TTC549 (cell line): ENCODE data around the gene LRRTM3.

Source experiments
- FAIRE-seq: peaks from 2 replicates; lab custom pipeline; 2012; peaks lifted over from hg19 to GRCh38; lab: Jason Lieb, UNC

Gene LRRTM3

DNA sequence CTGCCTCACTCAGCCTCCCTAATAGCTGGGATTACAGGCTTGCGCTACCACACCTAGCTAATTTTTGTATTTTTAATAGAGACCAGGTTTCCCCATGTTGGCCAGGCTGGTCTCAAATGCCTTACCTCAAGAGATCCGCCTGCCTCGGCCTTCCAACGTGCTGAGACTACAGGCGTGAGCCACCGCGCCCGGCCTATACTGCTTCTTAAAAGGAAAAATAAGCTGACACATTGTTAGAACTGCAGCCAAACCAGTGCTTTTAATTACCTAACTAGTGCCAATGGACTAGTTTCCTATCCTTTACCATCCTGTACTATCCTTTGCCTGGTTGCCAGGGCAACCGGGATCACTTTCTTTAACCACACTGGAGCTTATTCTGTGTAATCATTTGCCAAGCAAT is 108.0 kb downstream of the LRRTM3 start:
- FAIRE-seq = no peak

DNA sequence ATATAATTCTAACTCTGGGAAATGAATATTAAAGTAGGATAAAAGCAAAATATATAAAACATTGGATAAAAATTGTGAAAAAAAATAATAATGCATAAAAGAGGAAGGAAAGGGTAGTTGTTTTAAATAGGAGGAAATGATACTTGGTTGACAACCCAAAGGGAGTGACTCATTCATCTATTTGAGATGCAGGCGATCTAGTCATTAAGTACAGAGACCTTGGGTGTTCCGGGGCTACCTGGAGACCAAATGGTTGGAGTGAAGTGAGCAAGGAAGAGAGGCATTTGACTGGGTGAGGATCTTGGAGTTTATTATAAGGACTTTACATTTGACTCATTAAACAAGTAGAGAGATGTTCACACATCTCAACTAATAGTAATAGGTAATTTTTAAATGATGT is 111.0 kb downstream of the LRRTM3 start:
- no peak for FAIRE-seq

DNA sequence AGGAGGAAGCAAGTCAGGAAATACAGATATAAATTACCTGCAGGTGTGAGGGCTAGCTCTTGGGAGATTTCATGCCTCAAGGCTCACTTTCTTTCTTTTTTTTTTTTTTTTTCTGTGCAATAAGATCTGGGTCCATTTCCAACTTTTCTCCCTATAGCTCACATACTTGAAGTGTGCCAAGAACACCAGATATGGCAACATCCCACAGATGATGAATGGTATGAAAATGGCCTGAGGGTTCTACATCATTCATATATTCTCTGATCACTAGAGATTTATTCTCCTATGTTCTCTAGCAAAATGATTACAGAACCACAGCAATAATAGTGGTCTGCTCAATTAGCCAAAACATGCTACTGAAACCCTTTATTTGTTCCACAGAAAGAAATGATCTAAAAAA is 117.2 kb downstream of the LRRTM3 start:
- no peak for FAIRE-seq

GRCh38 chr10:67045404-67045803 is 119.6 kb downstream of the LRRTM3 start:
- FAIRE-seq = no peak

DNA sequence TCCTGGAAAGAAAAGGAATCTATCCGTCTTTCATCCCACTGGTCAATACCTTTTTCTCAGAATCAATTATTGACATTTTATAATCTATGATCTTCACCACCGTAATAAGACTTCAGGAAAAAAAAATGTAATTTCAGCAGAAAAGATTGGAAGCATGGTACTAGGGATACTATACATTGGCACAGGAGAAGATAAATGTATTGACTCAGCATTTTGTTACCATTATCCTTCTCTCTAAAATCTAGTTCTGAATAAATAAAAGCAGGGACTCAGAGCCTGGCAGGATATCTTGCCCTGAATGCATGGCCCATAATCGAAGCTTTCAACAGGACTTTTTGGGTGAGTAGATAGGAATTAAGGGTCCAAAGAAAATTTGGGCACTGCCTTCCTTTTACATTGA is 120.7 kb downstream of the LRRTM3 start:
- no peak for FAIRE-seq

DNA sequence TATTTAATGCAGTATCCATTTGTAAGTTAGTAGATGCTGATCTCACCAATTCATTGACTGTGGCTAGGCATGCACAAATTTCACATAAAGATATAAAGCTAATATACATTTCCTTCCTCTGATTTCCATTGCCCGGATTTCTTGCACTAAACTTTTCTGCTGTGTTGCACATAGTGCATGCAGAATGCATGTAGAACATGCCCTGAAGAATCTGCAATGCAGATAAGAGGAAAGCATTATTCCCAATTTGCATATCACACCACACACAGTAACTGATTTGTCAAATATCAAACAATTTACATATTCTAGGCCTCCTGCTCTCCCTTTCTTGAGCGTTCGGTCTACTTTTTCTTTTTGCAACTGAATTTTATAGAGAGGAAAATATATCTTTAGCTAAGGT is 124.2 kb downstream of the LRRTM3 start:
- no peak for FAIRE-seq

DNA sequence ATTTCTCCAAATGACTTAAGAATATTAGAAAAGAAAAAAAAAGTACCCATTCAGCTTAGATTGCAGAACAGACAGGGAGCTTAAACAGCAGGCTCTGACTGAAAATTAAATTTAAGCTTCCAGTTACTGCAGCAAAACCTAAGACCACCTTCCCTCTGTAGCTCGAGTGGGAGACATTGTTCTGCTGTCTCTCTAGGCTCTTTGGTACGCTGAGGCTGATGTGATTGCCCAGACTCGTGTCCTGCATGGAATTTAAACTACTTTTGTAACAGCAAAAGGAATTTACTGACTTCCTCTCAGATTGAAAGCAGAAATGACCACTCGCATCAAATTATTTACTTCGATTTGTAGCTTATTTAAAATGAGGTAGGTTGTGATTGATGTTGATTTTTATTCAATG is 124.6 kb downstream of the LRRTM3 start:
- FAIRE-seq = no peak

DNA sequence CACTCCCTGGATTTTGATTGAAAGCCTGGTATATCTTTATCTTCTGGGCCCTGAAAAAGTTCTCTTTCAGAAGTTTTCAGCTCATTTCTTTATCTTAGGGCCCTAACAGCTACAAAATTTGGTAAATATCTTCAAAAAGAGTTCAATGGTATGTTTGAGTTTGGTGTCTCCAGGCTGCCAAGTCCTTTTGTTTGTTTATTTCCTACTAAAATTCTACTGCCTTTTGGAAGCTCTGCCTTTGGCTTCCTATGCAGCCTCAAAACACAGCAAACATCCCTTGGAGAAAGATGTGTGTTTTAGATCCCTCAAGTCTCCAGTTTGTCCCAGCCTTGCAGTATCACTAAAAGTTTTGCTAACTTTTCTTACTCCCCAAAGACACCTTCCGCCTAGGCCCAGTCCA is 146.8 kb downstream of the LRRTM3 start:
- FAIRE-seq = no peak

DNA sequence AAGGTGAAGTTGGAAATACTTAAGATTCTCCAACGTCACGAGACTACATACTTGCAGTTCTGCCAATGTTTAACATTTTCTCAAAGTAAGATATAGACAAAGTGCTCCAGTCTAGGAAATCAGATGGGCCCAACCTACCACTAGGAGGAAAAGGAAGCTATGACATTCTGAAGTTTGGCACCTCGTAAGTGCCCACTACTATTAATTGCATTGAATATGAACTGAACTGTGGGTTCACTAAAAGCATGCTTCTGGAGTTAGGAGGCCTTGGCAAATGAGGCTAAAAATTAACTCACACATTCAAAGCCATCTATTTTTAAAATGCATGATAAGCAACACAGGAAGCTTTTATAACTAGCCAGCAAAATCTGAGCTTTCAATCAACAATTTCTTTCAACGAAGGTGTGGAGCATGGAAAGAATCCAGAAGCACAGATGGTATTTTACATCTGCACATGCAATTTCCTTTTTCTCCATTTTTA is 149.7 kb downstream of the LRRTM3 start:
- no peak for FAIRE-seq

- no peak for FAIRE-seq
Measured at GRCh38 chr10:67076144-67076543, 150.3 kb downstream of the LRRTM3 start.

DNA sequence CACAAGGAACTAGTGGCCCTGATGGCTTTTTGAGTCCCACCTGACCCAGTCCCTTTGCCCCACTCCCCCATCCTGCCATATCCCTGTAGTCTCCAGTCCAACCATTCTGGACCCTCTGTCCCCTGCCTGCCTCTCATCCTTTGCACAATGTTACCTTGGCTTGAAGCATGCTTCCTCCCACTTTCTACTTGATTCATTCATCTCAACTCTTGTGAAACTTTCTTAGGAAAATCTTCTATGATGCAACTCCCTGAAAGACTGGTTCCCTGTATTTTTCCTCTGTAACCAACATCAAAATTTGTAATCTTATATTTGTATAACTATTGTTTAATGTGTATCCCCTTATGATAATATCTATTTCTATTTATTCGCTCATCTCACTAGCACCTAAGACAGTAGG is 151.5 kb downstream of the LRRTM3 start:
- no peak for FAIRE-seq

DNA sequence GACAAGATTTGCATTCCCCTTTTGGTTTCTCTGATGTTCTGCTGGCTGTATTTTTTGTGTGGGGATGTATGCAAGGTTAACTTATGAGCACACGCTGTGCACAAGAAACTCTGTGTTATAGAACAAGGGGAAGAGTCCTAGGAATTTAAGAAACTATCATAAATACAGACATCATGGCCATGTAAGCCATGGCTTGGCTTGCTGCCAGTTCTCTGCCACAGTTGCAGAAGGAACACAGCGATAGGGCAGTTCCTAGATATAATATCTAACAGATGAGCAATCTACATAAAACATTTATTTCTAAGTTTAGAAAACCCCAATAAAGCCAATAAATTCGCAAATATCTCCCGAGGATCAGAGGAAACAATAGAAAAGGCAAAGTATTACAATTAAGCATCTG is 153.3 kb downstream of the LRRTM3 start:
- FAIRE-seq = no peak

GRCh38 chr10:67086327-67087134 is 160.7 kb downstream of the LRRTM3 start:
- FAIRE-seq = no peak

DNA sequence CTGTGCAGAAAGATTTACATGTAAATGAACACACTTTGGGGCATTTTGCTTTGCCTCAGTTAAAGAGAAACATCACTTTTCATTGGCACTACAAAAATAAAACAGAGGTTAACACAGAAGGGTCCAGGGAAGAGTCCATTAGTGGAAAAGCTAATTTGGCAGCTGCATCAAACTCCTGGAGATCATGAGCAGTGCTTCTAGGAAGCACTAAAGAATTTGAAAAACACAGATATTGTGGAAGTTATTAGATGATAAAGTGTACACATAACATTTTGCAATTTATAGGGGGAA is 161.2 kb downstream of the LRRTM3 start:
- no peak for FAIRE-seq

- FAIRE-seq = no peak
Measured at GRCh38 chr10:67088036-67088435, 162.2 kb downstream of the LRRTM3 start.

- no peak for FAIRE-seq
Measured at GRCh38 chr10:67095531-67095930, 169.7 kb downstream of the LRRTM3 start.

DNA sequence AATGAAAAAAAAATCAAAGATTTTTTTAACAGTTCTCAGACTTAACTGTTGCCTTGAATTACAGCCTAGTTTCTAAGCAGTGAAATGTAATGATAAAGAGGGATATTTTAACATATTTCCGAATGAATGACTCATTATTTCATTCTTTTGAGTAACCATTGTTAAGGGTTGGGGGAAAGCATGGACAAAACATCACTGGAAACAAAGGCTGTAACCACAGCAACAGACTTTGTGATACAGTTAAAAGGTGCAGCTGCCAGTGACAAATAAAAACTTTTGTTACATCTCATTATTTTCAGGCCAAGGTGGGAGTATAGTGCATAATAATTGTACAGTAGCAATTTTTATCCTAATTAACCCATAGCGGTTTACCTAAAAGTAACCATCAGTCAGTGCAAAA is 172.6 kb downstream of the LRRTM3 start:
- FAIRE-seq = no peak

GRCh38 chr10:67100951-67101350 is 175.1 kb downstream of the LRRTM3 start:
- no peak for FAIRE-seq

GRCh38 chr10:67107670-67108069 is 181.8 kb downstream of the LRRTM3 start:
- no peak for FAIRE-seq

- FAIRE-seq = no peak
Measured at GRCh38 chr10:67110286-67110685, 184.4 kb downstream of the LRRTM3 start.

DNA sequence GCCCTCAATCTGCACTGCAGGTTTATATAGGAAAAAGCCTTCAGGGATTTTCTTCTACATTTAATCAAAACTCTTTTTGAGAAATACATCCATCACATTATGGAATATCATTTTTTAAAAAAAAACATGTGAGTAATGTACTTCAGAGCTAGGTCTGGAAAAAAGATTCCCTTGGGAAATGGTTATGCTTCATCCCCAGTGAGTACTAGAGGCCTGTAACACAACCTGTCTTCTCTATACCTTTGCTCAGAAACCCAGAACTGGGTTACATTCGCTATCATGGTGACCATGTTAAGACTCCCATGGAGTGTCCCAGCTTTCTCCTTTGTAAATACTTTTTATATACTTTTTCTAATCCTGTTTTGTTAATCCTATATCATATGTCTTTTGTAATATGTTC is 186.9 kb downstream of the LRRTM3 start:
- no peak for FAIRE-seq

DNA sequence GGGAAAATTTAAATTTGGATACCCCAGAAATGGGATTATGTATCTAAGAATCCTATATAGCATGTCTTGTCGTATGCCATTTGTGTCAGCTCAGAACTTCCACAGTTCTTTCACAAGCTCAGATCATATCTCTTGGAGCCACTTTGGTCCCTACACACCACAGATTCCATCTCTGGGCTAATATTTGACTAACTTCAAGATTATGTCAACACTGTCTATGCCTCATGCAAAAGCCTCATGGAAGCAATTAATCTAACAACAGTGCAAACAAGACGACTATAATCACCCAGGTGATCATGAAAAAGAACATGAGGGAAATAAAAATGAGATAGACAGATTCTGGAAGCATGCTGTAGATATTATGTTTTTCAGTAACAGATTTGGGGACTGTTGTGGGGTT is 189.1 kb downstream of the LRRTM3 start:
- no peak for FAIRE-seq

GRCh38 chr10:67115972-67116371 is 190.1 kb downstream of the LRRTM3 start:
- no peak for FAIRE-seq

GRCh38 chr10:67119651-67120050 is 193.8 kb downstream of the LRRTM3 start:
- no peak for FAIRE-seq

GRCh38 chr10:67127441-67127840 is 201.6 kb downstream of the LRRTM3 start:
- FAIRE-seq = no peak
